Naive thymus-derived CD8-positive, alpha-beta T cell (primary cell): Measurements from ENCODE around the gene C13orf46. TPM values are rescaled to one million over a fixed set of nuclear protein-coding genes. Genes with fewer than 3 reads are reported as not detected.

Experiments used
- ATAC-seq, 2 donors: fragments of 150-1000 bp; cut with Tn5 transposase in 1 of 2; sonication (Bioruptor Pico), chemical (Tn5 transposase) in 1 of 2; 1 replicate in 1 of 2; 2 replicates in 1 of 2; pipeline ENCODE4 v1.10.0; 2021; ENCODE audit warnings: mild to moderate bottlenecking in 2 of 2, moderate library complexity in 2 of 2
- POLR2A ChIA-PET: fragments of 350-600 bp; sonication (Branson Sonifier 250); formaldehyde crosslinking; loops from one replicate; lab custom pipeline; 2021; ENCODE audit warnings: antibody characterized with exemption; lab: Charles Lee
- DNase-seq, 10 donors: peaks; one replicate each; pipeline versions ENCODE4 v3.0.0 to v3.0.0-alpha.2; 2020 to 2022
- H3K27ac Mint-ChIP-seq, 10 donors: one replicate each; pipeline ENCODE4 v1.8.0; 2020 to 2022; ENCODE audit warnings: mild to moderate bottlenecking in 10 of 10, mixed read lengths in 10 of 10, moderate library complexity in 4 of 10, inconsistent platforms in 1 of 10
- H3K27me3 Mint-ChIP-seq, 5 donors: one replicate each; pipeline ENCODE4 v1.8.0; 2021 to 2022; ENCODE audit warnings: mixed read lengths in 5 of 5
- H3K36me3 Mint-ChIP-seq, 3 donors: one replicate each; pipeline ENCODE4 v1.8.0; 2020 to 2022; ENCODE audit warnings: mixed read lengths in 3 of 3, mild to moderate bottlenecking in 2 of 3, inconsistent platforms in 1 of 3
- H3K4me1 Mint-ChIP-seq, 4 donors: one replicate each; pipeline ENCODE4 v1.8.0; 2021 to 2022; ENCODE audit warnings: mixed read lengths in 4 of 4
- H3K4me3 Mint-ChIP-seq, 10 donors: one replicate each; pipeline ENCODE4 v1.8.0; 2020 to 2022; ENCODE audit warnings: mild to moderate bottlenecking in 10 of 10, mixed read lengths in 10 of 10, moderate library complexity in 6 of 10, inconsistent platforms in 1 of 10
- H3K9me3 Mint-ChIP-seq, 9 donors: one replicate each; pipeline ENCODE4 v1.8.0; 2020 to 2022; ENCODE audit warnings: mixed read lengths in 9 of 9, mild to moderate bottlenecking in 3 of 9, inconsistent platforms in 1 of 9, moderate library complexity in 1 of 9
- polyA plus RNA-seq, 3 donors: library from polyadenylated mRNA; unstranded; fragments of 300-500 nt; fragmentation: Illumina TruSeq; gene quantifications; one replicate each; pipeline ENCODE4 v1.2.3, GENCODE V29; 2021
- total RNA-seq, 8 experiments: library from RNA in 2 of 8; stranded (reverse) in 2 of 8; gene quantifications; one replicate each; pipeline ENCODE4 v1.2.3 and lab custom pipeline; 2021 to 2026

Gene C13orf46
- total and polyA plus RNA-seq, 5 experiments from 2014 or later: 0.43 to 16.2 (median 1.8) TPM

- Mint-ChIP-seq H3K27me3 (no peaks in the 10 kb centered on the region), H3K27ac (peak overlapping the region in 6 of 10 donors; percentile 20 to 79 (median 48)), H3K36me3 (peaks cover 0 to 57% (median 9%) of the 10 kb centered on the region in 3 donors), H3K4me1 (peaks cover 0 to 6% (median 2%) of the 10 kb centered on the region in 4 donors), H3K9me3 (peaks cover 0 to 4% (median 0%) of the 10 kb centered on the region in 9 donors), H3K4me3 (peak overlapping the region in 3 of 10 donors; percentile 33 to 63 (median 51))
- DNase-seq (peak in 1 of 10 donors; percentile 42), ATAC-seq (no peak)
- POLR2A ChIA-PET: no interaction called here
Measured at GRCh38 chr13:113997845-113998751, 24.2 kb upstream of the C13orf46 start.

GRCh38 chr13:113996912-113997745 lies 23.3 kb upstream of the C13orf46 start:
- peak in 1 of 10 donors; percentile 18 for DNase-seq
- H3K36me3 Mint-ChIP-seq: peaks cover 0 to 67% (median 14%) of the 10 kb centered on the region in 3 donors

GRCh38 chr13:113996081-113996911 lies 22.4 kb upstream of the C13orf46 start:
- Mint-ChIP-seq H3K27ac (peak overlapping the region in 2 of 10 donors; percentile 19 to 56), H3K27me3 (no peaks in the 10 kb centered on the region), H3K4me1 (peaks cover 0 to 12% (median 3%) of the 10 kb centered on the region in 4 donors), H3K9me3 (peaks cover 0 to 4% (median 0%) of the 10 kb centered on the region in 9 donors), H3K36me3 (peaks cover 5 to 70% (median 15%) of the 10 kb centered on the region in 3 donors), H3K4me3 (no peak overlapping the region)
- ATAC-seq (no peak), DNase-seq (peak in 1 of 10 donors; percentile 38)
- POLR2A ChIA-PET: interaction anchor here (0.7 to 1.3 kb wide), 4 partner anchors 14 to 154 kb away, joined by 3 read pairs; no protein-coding TSS in a partner anchor

More at GRCh38 chr13:113996912-113997745, 23.3 kb upstream of the C13orf46 start:
- Mint-ChIP-seq H3K4me3 (peak overlapping the region in 2 of 10 donors; percentile 57 to 63), H3K4me1 (peaks cover 0 to 7% (median 2%) of the 10 kb centered on the region in 4 donors), H3K9me3 (peaks cover 0 to 4% (median 0%) of the 10 kb centered on the region in 9 donors), H3K27me3 (no peaks in the 10 kb centered on the region), H3K27ac (peak overlapping the region in 4 of 10 donors; percentile 6 to 71 (median 35))
- ATAC-seq: no peak
- POLR2A ChIA-PET: interaction anchor here (0.7 to 1.3 kb wide), 3 partner anchors 31 to 155 kb away, joined by 3 read pairs; no protein-coding TSS in a partner anchor

GRCh38 chr13:113995051-113995601 lies 21.2 kb upstream of the C13orf46 start:
- peaks cover 5 to 71% (median 21%) of the 10 kb centered on the region in 3 donors for H3K36me3 Mint-ChIP-seq
- peak overlapping the region in 2 of 10 donors; percentile 31 to 41 for H3K4me3 Mint-ChIP-seq
- ATAC-seq (no peak), DNase-seq (peak in 1 of 10 donors; percentile 50)
- H3K9me3 Mint-ChIP-seq: peaks cover 0 to 2% (median 0%) of the 10 kb centered on the region in 9 donors
- peaks cover under 1 to 15% (median 4%) of the 10 kb centered on the region in 4 donors for H3K4me1 Mint-ChIP-seq
- POLR2A ChIA-PET: interaction anchor here (1.0 to 1.5 kb wide), 2 partner anchors 13 kb away, joined by 3 to 6 read pairs; no protein-coding TSS in a partner anchor
- H3K27me3 Mint-ChIP-seq: no peaks in the 10 kb centered on the region
- H3K27ac Mint-ChIP-seq: peak overlapping the region in 3 of 10 donors; percentile 43 to 80 (median 75)

- Mint-ChIP-seq H3K4me3 (peak overlapping the region in 1 of 10 donors; percentile 9), H3K4me1 (peaks cover 6 to 25% (median 16%) of the 10 kb centered on the region in 4 donors), H3K9me3 (no peaks in the 10 kb centered on the region), H3K27ac (peak overlapping the region in 7 of 10 donors; percentile 7 to 50 (median 33)), H3K36me3 (peaks cover 5 to 67% (median 18%) of the 10 kb centered on the region in 3 donors), H3K27me3 (no peaks in the 10 kb centered on the region)
- POLR2A ChIA-PET: no interaction called here
- ATAC-seq (no peak), DNase-seq (peak in 1 of 10 donors; percentile 9)
Measured at GRCh38 chr13:113992276-113993005, 18.6 kb upstream of the C13orf46 start.

- POLR2A ChIA-PET: no interaction called here
Measured at GRCh38 chr13:113991676-113992179, 17.9 kb upstream of the C13orf46 start.

GRCh38 chr13:113991191-113991669 lies 17.4 kb upstream of the C13orf46 start:
- peaks cover 5 to 60% (median 18%) of the 10 kb centered on the region in 3 donors for H3K36me3 Mint-ChIP-seq
- POLR2A ChIA-PET: interaction anchor here (0.6 to 0.8 kb wide), 2 partner anchors 60 to 81 kb away, joined by 3 read pairs; no protein-coding TSS in a partner anchor
- peak overlapping the region in 2 of 10 donors; percentile 31 to 40 for H3K27ac Mint-ChIP-seq
- ATAC-seq: no peak
- H3K4me1 Mint-ChIP-seq: peaks cover 6 to 20% (median 16%) of the 10 kb centered on the region in 4 donors
- no peak for DNase-seq
- H3K27me3 Mint-ChIP-seq: no peaks in the 10 kb centered on the region
- peak overlapping the region in 1 of 10 donors; percentile 18 for H3K4me3 Mint-ChIP-seq
- no peaks in the 10 kb centered on the region for H3K9me3 Mint-ChIP-seq

More at GRCh38 chr13:113991676-113992179, 17.9 kb upstream of the C13orf46 start:
- Mint-ChIP-seq H3K9me3 (no peaks in the 10 kb centered on the region), H3K27me3 (no peaks in the 10 kb centered on the region), H3K27ac (peak overlapping the region in 8 of 10 donors; percentile 7 to 75 (median 40)), H3K4me1 (peaks cover 6 to 20% (median 16%) of the 10 kb centered on the region in 4 donors), H3K36me3 (peaks cover 5 to 62% (median 18%) of the 10 kb centered on the region in 3 donors), H3K4me3 (peak overlapping the region in 2 of 10 donors; percentile 9 to 81)
- ATAC-seq (no peak), DNase-seq (no peak)

GRCh38 chr13:113990321-113990837 lies 16.5 kb upstream of the C13orf46 start:
- POLR2A ChIA-PET: no interaction called here
- peaks cover 6 to 20% (median 16%) of the 10 kb centered on the region in 4 donors for H3K4me1 Mint-ChIP-seq
- no peaks in the 10 kb centered on the region for H3K9me3 Mint-ChIP-seq
- peak in 1 of 10 donors; percentile 27 for DNase-seq
- H3K4me3 Mint-ChIP-seq: peak overlapping the region in 3 of 10 donors; percentile 48 to 63 (median 48)
- no peak for ATAC-seq
- no peaks in the 10 kb centered on the region for H3K27me3 Mint-ChIP-seq
- H3K27ac Mint-ChIP-seq: peak overlapping the region in 6 of 10 donors; percentile 38 to 92 (median 61)
- peaks cover 5 to 60% (median 18%) of the 10 kb centered on the region in 3 donors for H3K36me3 Mint-ChIP-seq

GRCh38 chr13:113989585-113990300 lies 15.9 kb upstream of the C13orf46 start:
- H3K27ac Mint-ChIP-seq: peak overlapping the region in 9 of 10 donors; percentile 32 to 92 (median 79)
- peaks cover 5 to 55% (median 18%) of the 10 kb centered on the region in 3 donors for H3K36me3 Mint-ChIP-seq
- no peaks in the 10 kb centered on the region for H3K27me3 Mint-ChIP-seq
- POLR2A ChIA-PET: no interaction called here
- peak in 1 of 10 donors; percentile 27 for DNase-seq
- no peak for ATAC-seq
- H3K4me3 Mint-ChIP-seq: peak overlapping the region in 4 of 10 donors; percentile 36 to 63 (median 48)
- peaks cover 6 to 20% (median 16%) of the 10 kb centered on the region in 4 donors for H3K4me1 Mint-ChIP-seq
- no peaks in the 10 kb centered on the region for H3K9me3 Mint-ChIP-seq
